K562 (cell line): ENCODE results near the gene KCNJ10.

Source experiments
- BDP1 ChIP-seq: IDR thresholded peaks from 3 replicates; pipeline ENCODE4 v1.6.1; 2011; ENCODE audit not compliant: insufficient read length, insufficient read depth
- CBFB ChIP-seq: sonication (generic); formaldehyde crosslinking; IDR thresholded peaks from 2 replicates; pipeline ENCODE4 v1.4.0; 2020; ENCODE audit warnings: mild to moderate bottlenecking, missing genetic modification reagents
- ESRRA ChIP-seq: fragments of 450-650 bp; IDR thresholded peaks from 2 replicates; pipeline ENCODE4 v1.6.1; 2014; ENCODE audit warnings: low read depth, mild to moderate bottlenecking, moderate library complexity, borderline replicate concordance
- HDAC6 ChIP-seq: IDR thresholded peaks from 2 replicates; pipeline ENCODE4 v1.6.1; 2012; ENCODE audit warnings: low read depth, mild to moderate bottlenecking, control low read depth, inconsistent platforms, low read length, moderate library complexity
- MECOM ChIP-seq: fragments of 250-450 bp; sonication (Bioruptor Pico); IDR thresholded peaks from 2 replicates; pipeline ENCODE4 v1.8.0; 2022; ENCODE audit warnings: inconsistent platforms
- POLR2A ChIP-seq: fragments of 450-650 bp; conservative IDR thresholded peaks from 2 replicates; pipeline ENCODE4 v1.6.1; 2016
- SMARCC2 ChIP-seq: fragments of 450-650 bp; IDR thresholded peaks from 2 replicates; pipeline ENCODE4 v1.6.1; 2017; ENCODE audit warnings: antibody characterized with exemption, moderate library complexity, mild to moderate bottlenecking, low read depth
- ZEB2 ChIP-seq: fragments of 450-650 bp; IDR thresholded peaks from 2 replicates; pipeline ENCODE4 v1.6.1; 2016
- ZNF384 ChIP-seq: IDR thresholded peaks from 2 replicates; pipeline ENCODE4 v1.6.1; 2012; ENCODE audit warnings: low read depth, low read length, improper control_type of control experiment
- TF ChIP-seq, protein P1 (sequence below): sonication (generic); formaldehyde crosslinking; IDR thresholded peaks from 2 replicates; pipeline ENCODE4 v1.8.0; 2022; ENCODE audit warnings: missing genetic modification reagents, mild to moderate bottlenecking, borderline replicate concordance

DNA sequence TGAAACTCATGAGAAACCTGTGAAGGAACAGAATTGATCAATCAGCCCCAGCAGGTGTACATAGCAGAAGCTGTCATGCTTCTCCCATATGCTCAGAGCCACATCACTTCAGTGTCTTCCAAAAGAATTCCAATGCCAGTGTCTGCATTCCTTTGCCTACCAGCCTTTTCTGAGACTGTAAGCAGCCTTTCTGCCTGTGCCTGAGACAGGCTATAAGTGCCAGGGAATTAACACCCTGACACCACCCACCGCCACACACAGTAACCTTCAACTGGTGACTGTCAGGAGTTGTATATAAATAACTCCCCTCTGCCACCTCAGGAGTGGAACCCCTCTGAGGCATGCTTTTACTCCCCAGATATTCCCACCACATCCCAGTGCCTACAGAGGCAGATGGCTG lies 77.8 kb downstream of the KCNJ10 start:
- TF ChIP-seq CBFB (CRISPR knock-in tag) (no peak), ESRRA (no peak), ZEB2 (no peak), POLR2A (no peak), ZNF384 (no peak), MECOM (CRISPR knock-in tag) (no peak), SMARCC2 (no peak), BDP1 (no peak), HDAC6 (no peak)
- TF ChIP-seq, protein P1, sequence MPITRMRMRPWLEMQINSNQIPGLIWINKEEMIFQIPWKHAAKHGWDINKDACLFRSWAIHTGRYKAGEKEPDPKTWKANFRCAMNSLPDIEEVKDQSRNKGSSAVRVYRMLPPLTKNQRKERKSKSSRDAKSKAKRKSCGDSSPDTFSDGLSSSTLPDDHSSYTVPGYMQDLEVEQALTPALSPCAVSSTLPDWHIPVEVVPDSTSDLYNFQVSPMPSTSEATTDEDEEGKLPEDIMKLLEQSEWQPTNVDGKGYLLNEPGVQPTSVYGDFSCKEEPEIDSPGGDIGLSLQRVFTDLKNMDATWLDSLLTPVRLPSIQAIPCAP (CRISPR knock-in tag) = no peak
